Caco-2 (cell line): ENCODE results near the gene MPDZ. TPM values are rescaled to one million over a fixed set of nuclear protein-coding genes. Genes with fewer than 3 reads are reported as not detected.

Experiments
- BruUV-seq: library from RNA; stranded (reverse); fragments of 400-500 nt; replicated peaks from 2 replicates; lab custom pipeline; 2021; lab: Mats Ljungman, UMichigan
- CTCF ChIA-PET: fragments of 300-600 bp; sonication (Branson Sonifier 250); formaldehyde crosslinking; loops from one replicate; lab custom pipeline; 2022; ENCODE audit warnings: antibody characterized with exemption; lab: Charles Lee
- POLR2A ChIA-PET: fragments of 300-600 bp; sonication (Branson Sonifier 250); formaldehyde crosslinking; loops from one replicate; lab custom pipeline; 2022; ENCODE audit warnings: antibody characterized with exemption; lab: Charles Lee
- DNase-seq, 2 experiments: peaks; one replicate each; pipeline versions ENCODE4 v3.0.0 to v3.0.0-alpha.2; 2020 to 2022
- H3K27me3 ChIP-seq: replicated peaks from 2 replicates; pipeline ENCODE4 v1.6.0; 2011; ENCODE audit warnings: low read length; ENCODE audit not compliant: control insufficient read depth, insufficient read depth
- H3K36me3 ChIP-seq: 2 replicates; pipeline ENCODE4 v1.5.1; 2011; ENCODE audit warnings: low read length; ENCODE audit not compliant: control insufficient read depth, insufficient read depth
- H3K4me1 ChIP-seq: fragments of 250-450 bp; sonication (Bioruptor Pico); 2 replicates; pipeline ENCODE4 v1.5.1; 2020; ENCODE audit warnings: mild to moderate bottlenecking
- H3K4me3 ChIP-seq: 2 replicates; pipeline ENCODE4 v1.5.1; 2011; ENCODE audit warnings: low read depth, mild to moderate bottlenecking, control low read depth, low read length
- H3K9me3 ChIP-seq: fragments of 250-450 bp; sonication (Bioruptor Pico); 2 replicates; pipeline ENCODE4 v1.5.1; 2020; ENCODE audit warnings: mild to moderate bottlenecking, moderate library complexity
- H3K27ac Mint-ChIP-seq: one replicate; pipeline ENCODE4 v1.8.0; 2022; ENCODE audit warnings: mixed read lengths; ENCODE audit not compliant: unreplicated experiment
- H3K27me3 Mint-ChIP-seq: one replicate; pipeline ENCODE4 v1.8.0; 2022; ENCODE audit warnings: mixed read lengths; ENCODE audit not compliant: insufficient read depth, unreplicated experiment
- H3K36me3 Mint-ChIP-seq: one replicate; pipeline ENCODE4 v1.8.0; 2022; ENCODE audit warnings: mild to moderate bottlenecking, mixed read lengths; ENCODE audit not compliant: insufficient read depth, unreplicated experiment
- H3K4me1 Mint-ChIP-seq: one replicate; pipeline ENCODE4 v1.8.0; 2022; ENCODE audit warnings: low read depth, mixed read lengths; ENCODE audit not compliant: unreplicated experiment
- H3K4me3 Mint-ChIP-seq: one replicate; pipeline ENCODE4 v1.8.0; 2022; ENCODE audit warnings: mild to moderate bottlenecking, moderate library complexity, mixed read lengths; ENCODE audit not compliant: unreplicated experiment
- H3K9me3 Mint-ChIP-seq: one replicate; pipeline ENCODE4 v1.8.0; 2022; ENCODE audit warnings: mixed read lengths; ENCODE audit not compliant: unreplicated experiment
- CTCF ChIP-seq, 2 experiments: fragments of 200-600 bp in 1 of 2; IDR thresholded peaks; 1 replicate in 1 of 2; 2 replicates in 1 of 2; pipeline versions ENCODE4 v1.5.1 to v1.8.0; 2011 to 2022; ENCODE audit warnings: antibody characterized with exemption in 1 of 2, control low read depth in 1 of 2, inconsistent platforms in 1 of 2, low read depth in 1 of 2, low read length in 1 of 2, mild to moderate bottlenecking in 1 of 2, moderate library complexity in 1 of 2; ENCODE audit not compliant: insufficient read depth in 1 of 2, severe bottlenecking in 1 of 2, unreplicated experiment in 1 of 2
- intact Hi-C: fragments of 100-400 bp; cut with micrococcal nuclease; formaldehyde crosslinking; loops from one replicate; pipeline ENCODE4 v1.10.0; 2022; ENCODE audit not compliant: unreplicated experiment
- total RNA-seq: library from RNA; stranded (reverse); gene quantifications from 2 replicates; pipeline ENCODE4 v1.2.3, GENCODE V29; 2022

Gene MPDZ
- total RNA-seq, 1 experiment from 2014 or later = not detected

GRCh38 chr9:13113751-13114150 is 165.7 kb downstream of the MPDZ start:
- no peaks in the 10 kb centered on the region for H3K36me3 Mint-ChIP-seq

GRCh38 chr9:13113216-13113615 is 166.3 kb downstream of the MPDZ start:
- POLR2A ChIA-PET = no interaction called here
- H3K9me3 Mint-ChIP-seq = no peaks in the 10 kb centered on the region
- CTCF ChIA-PET = no interaction called here
- intact Hi-C loops = no loop called here
- Histone ChIP-seq H3K4me1 (no peaks in the 10 kb centered on the region), H3K9me3 (no peaks in the 10 kb centered on the region), H3K4me3 (no peak overlapping the region), H3K27me3 (no peaks in the 10 kb centered on the region), H3K36me3 (no peaks in the 10 kb centered on the region)
- H3K4me1 Mint-ChIP-seq = no peaks in the 10 kb centered on the region
- no peaks in the 10 kb centered on the region for H3K36me3 Mint-ChIP-seq
- no peak for TF ChIP-seq CTCF (IDR thresholded peaks at IDR 0.05; ENCODE audit: insufficient read depth in 1 of 2, low read depth in 1 of 2, low read length in 1 of 2, severe bottlenecking in 1 of 2, unreplicated experiment in 1 of 2)
- no peak overlapping the region for H3K27ac Mint-ChIP-seq
- H3K27me3 Mint-ChIP-seq = no peaks in the 10 kb centered on the region
- BruUV-seq = no TSS peak
- DNase-seq = no peak
- no peak overlapping the region for H3K4me3 Mint-ChIP-seq

More at GRCh38 chr9:13113751-13114150, 165.7 kb downstream of the MPDZ start:
- no peak for TF ChIP-seq CTCF (IDR thresholded peaks at IDR 0.05; ENCODE audit: insufficient read depth in 1 of 2, low read depth in 1 of 2, low read length in 1 of 2, severe bottlenecking in 1 of 2, unreplicated experiment in 1 of 2)
- H3K36me3 ChIP-seq = no peaks in the 10 kb centered on the region
- H3K4me3 ChIP-seq = no peak overlapping the region
- H3K27ac Mint-ChIP-seq = no peak overlapping the region
- no TSS peak for BruUV-seq
- no peaks in the 10 kb centered on the region for H3K9me3 Mint-ChIP-seq
- H3K27me3 ChIP-seq = no peaks in the 10 kb centered on the region
- H3K4me1 Mint-ChIP-seq = no peaks in the 10 kb centered on the region
- intact Hi-C loops = no loop called here
- H3K27me3 Mint-ChIP-seq = no peaks in the 10 kb centered on the region
- H3K9me3 ChIP-seq = no peaks in the 10 kb centered on the region
- ChIA-PET CTCF (no interaction called here), POLR2A (no interaction called here)
- no peak for DNase-seq
- H3K4me3 Mint-ChIP-seq = no peak overlapping the region
- no peaks in the 10 kb centered on the region for H3K4me1 ChIP-seq

- no peaks in the 10 kb centered on the region for H3K27me3 Mint-ChIP-seq
- ChIA-PET CTCF (no interaction called here), POLR2A (no interaction called here)
- Histone ChIP-seq H3K4me1 (no peaks in the 10 kb centered on the region), H3K27me3 (no peaks in the 10 kb centered on the region), H3K4me3 (no peak overlapping the region), H3K36me3 (no peaks in the 10 kb centered on the region), H3K9me3 (no peaks in the 10 kb centered on the region)
- H3K4me1 Mint-ChIP-seq = no peaks in the 10 kb centered on the region
- TF ChIP-seq CTCF (IDR thresholded peaks at IDR 0.05; ENCODE audit: insufficient read depth in 1 of 2, low read depth in 1 of 2, low read length in 1 of 2, severe bottlenecking in 1 of 2, unreplicated experiment in 1 of 2) = no peak
- DNase-seq = no peak
- no peaks in the 10 kb centered on the region for H3K9me3 Mint-ChIP-seq
- no peak overlapping the region for H3K4me3 Mint-ChIP-seq
- intact Hi-C loops = no loop called here
- H3K27ac Mint-ChIP-seq = no peak overlapping the region
- no TSS peak for BruUV-seq
- H3K36me3 Mint-ChIP-seq = no peaks in the 10 kb centered on the region
Observed at GRCh38 chr9:13111778-13112177, 167.7 kb downstream of the MPDZ start.
